ENCODE results near the gene SLC22A17.

DNA sequence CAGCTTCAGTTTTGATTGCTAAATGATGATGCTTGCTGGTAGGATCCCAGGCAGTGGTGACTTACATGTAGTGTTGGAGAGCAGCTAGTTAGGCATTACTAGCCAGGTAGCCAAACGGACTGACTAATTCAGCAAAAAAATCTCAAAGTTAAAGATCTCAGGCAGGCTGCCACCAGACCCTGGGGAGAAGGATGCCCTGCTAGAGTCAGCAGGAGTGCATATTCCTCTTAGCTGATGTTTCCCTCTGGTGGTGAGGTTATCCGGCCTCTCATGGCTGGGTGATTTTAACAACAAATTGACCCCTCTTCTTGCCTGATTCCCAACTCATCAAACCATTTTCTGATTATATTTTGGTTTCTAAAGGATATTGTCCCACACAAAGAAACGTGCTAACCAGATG is 9.5 kb upstream of the SLC22A17 start:
- TF ChIP-seq, protein P1, sequence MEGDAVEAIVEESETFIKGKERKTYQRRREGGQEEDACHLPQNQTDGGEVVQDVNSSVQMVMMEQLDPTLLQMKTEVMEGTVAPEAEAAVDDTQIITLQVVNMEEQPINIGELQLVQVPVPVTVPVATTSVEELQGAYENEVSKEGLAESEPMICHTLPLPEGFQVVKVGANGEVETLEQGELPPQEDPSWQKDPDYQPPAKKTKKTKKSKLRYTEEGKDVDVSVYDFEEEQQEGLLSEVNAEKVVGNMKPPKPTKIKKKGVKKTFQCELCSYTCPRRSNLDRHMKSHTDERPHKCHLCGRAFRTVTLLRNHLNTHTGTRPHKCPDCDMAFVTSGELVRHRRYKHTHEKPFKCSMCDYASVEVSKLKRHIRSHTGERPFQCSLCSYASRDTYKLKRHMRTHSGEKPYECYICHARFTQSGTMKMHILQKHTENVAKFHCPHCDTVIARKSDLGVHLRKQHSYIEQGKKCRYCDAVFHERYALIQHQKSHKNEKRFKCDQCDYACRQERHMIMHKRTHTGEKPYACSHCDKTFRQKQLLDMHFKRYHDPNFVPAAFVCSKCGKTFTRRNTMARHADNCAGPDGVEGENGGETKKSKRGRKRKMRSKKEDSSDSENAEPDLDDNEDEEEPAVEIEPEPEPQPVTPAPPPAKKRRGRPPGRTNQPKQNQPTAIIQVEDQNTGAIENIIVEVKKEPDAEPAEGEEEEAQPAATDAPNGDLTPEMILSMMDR (IDR thresholded peaks at IDR 0.05) = no peak
- TF ChIP-seq POLR2A (IDR thresholded peaks at IDR 0.05) = no peak

Data from heart left ventricle (tissue), 13 donors.